OCI-LY1 (cell line): ENCODE results near the gene ACAN.

Experiments used
- H2AFZ ChIP-seq: fragments of 200-600 bp; sonication (generic), shearing (Covaris generic); 2 replicates; pipeline ENCODE4 v1.6.0; 2014; ENCODE audit warnings: antibody characterized with exemption, mild to moderate bottlenecking, low read length
- H3F3A ChIP-seq: fragments of 200-600 bp; sonication (generic), shearing (Covaris generic); 2 replicates; pipeline ENCODE4 v1.6.0; 2014; ENCODE audit warnings: mild to moderate bottlenecking, antibody characterized with exemption, low read length, moderate library complexity; ENCODE audit not compliant: insufficient read depth
- H3K27ac ChIP-seq: fragments of 200-600 bp; sonication (generic); 2 replicates; pipeline ENCODE4 v1.5.1; 2014; ENCODE audit warnings: low read length, mixed run types, mild to moderate bottlenecking, low read depth; ENCODE audit not compliant: poor library complexity, severe bottlenecking
- H3K27me3 ChIP-seq: fragments of 200-600 bp; sonication (generic); 2 replicates; pipeline ENCODE4 v1.6.0; 2014; ENCODE audit warnings: antibody characterized with exemption, mild to moderate bottlenecking, low read length, moderate library complexity; ENCODE audit not compliant: insufficient read depth
- H3K36me3 ChIP-seq: fragments of 200-600 bp; sonication (generic); 2 replicates; pipeline ENCODE4 v1.6.1; 2014; ENCODE audit warnings: mild to moderate bottlenecking, antibody characterized with exemption, low read length, moderate library complexity, mixed read lengths; ENCODE audit not compliant: insufficient read depth
- H3K4me1 ChIP-seq: fragments of 200-600 bp; sonication (generic); 2 replicates; pipeline ENCODE4 v1.5.1; 2014; ENCODE audit warnings: mild to moderate bottlenecking, low read length, moderate library complexity; ENCODE audit not compliant: insufficient read depth, severe bottlenecking
- H3K4me2 ChIP-seq: fragments of 200-600 bp; sonication (generic), shearing (Covaris generic); 2 replicates; pipeline ENCODE4 v1.6.1; 2014; ENCODE audit warnings: low read length
- H3K4me3 ChIP-seq: fragments of 200-600 bp; sonication (generic); 2 replicates; pipeline ENCODE4 v1.5.1; 2014; ENCODE audit warnings: low read length, low read depth, mild to moderate bottlenecking, mixed read lengths; ENCODE audit not compliant: poor library complexity, severe bottlenecking
- H3K79me2 ChIP-seq: fragments of 200-600 bp; shearing (Covaris generic); 2 replicates; pipeline ENCODE4 v1.6.1; 2016; ENCODE audit warnings: mixed run types, low read length, mixed read lengths; ENCODE audit not compliant: insufficient read depth
- H3K9ac ChIP-seq: fragments of 200-600 bp; sonication (generic), shearing (Covaris generic); 2 replicates; pipeline ENCODE4 v1.6.1; 2014; ENCODE audit warnings: mild to moderate bottlenecking, low read length, mixed read lengths
- H3K9me2 ChIP-seq: fragments of 200-600 bp; sonication (generic), shearing (Covaris generic); 2 replicates; pipeline ENCODE4 v1.6.1; 2014; ENCODE audit warnings: low read depth, mild to moderate bottlenecking, low read length, mixed read lengths
- H3K9me3 ChIP-seq: fragments of 200-600 bp; shearing (Covaris generic); 2 replicates; pipeline ENCODE4 v1.6.1; 2014; ENCODE audit warnings: low read length, mixed read lengths
- H4K20me1 ChIP-seq: fragments of 200-600 bp; sonication (generic), shearing (Covaris generic); 2 replicates; pipeline ENCODE4 v1.6.0; 2016; ENCODE audit warnings: mild to moderate bottlenecking, low read length; ENCODE audit not compliant: insufficient read depth
- EZH2 ChIP-seq: fragments of 200-600 bp; sonication (generic), shearing (Covaris generic); IDR thresholded peaks from 2 replicates; pipeline ENCODE4 v1.8.0; 2017; ENCODE audit warnings: borderline replicate concordance, mixed run types, mild to moderate bottlenecking, antibody characterized with exemption, low read length, moderate library complexity, mixed read lengths
- TF ChIP-seq, protein P1 (sequence below): fragments of 200-600 bp; sonication (generic), shearing (Covaris generic); IDR thresholded peaks from 2 replicates; pipeline ENCODE4 v1.5.1; 2017; ENCODE audit warnings: mild to moderate bottlenecking, antibody characterized with exemption, low read length, moderate library complexity, mixed read lengths

Gene ACAN

GRCh38 chr15:88810446-88810845 is 7.2 kb downstream of the ACAN start:
- Histone ChIP-seq H3F3A (no peaks in the 10 kb centered on the region), H3K4me2 (no peak overlapping the region), H3K9me2 (no peaks in the 10 kb centered on the region), H3K27ac (no peak overlapping the region), H4K20me1 (no peaks in the 10 kb centered on the region), H3K36me3 (no peaks in the 10 kb centered on the region), H3K27me3 (peaks cover 4% of the 10 kb centered on the region; the same call in 1 of the 2 replicates), H3K79me2 (no peaks in the 10 kb centered on the region), H3K9me3 (no peaks in the 10 kb centered on the region), H3K9ac (no peak overlapping the region), H3K4me1 (no peaks in the 10 kb centered on the region), H2AFZ (no peak overlapping the region), H3K4me3 (no peak overlapping the region)
- TF ChIP-seq, protein P1, sequence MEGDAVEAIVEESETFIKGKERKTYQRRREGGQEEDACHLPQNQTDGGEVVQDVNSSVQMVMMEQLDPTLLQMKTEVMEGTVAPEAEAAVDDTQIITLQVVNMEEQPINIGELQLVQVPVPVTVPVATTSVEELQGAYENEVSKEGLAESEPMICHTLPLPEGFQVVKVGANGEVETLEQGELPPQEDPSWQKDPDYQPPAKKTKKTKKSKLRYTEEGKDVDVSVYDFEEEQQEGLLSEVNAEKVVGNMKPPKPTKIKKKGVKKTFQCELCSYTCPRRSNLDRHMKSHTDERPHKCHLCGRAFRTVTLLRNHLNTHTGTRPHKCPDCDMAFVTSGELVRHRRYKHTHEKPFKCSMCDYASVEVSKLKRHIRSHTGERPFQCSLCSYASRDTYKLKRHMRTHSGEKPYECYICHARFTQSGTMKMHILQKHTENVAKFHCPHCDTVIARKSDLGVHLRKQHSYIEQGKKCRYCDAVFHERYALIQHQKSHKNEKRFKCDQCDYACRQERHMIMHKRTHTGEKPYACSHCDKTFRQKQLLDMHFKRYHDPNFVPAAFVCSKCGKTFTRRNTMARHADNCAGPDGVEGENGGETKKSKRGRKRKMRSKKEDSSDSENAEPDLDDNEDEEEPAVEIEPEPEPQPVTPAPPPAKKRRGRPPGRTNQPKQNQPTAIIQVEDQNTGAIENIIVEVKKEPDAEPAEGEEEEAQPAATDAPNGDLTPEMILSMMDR = no peak
- TF ChIP-seq EZH2 = no peak

DNA sequence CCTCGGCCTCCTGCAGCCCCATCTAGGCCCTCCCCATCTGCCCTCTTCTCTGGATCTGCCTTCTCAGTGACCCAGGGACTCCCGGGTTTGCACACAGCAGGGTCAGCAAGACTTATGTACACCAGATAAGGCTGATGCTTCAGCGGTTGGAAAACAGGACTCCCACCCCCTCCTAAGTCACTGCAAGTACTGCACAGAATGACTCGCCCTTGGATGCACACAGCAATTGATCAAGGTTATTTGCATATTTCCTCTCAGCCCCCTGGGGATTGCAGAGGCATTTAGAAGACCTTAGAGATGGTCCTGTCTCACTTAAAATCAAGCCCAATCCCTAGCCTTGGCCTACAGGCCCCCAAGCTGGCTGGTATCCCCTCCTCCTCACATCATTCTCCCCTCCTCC is 8.9 kb downstream of the ACAN start:
- no peaks in the 10 kb centered on the region for H3K79me2 ChIP-seq
- no peak overlapping the region for H3K4me2 ChIP-seq
- no peaks in the 10 kb centered on the region for H3K9me2 ChIP-seq
- H3K27me3 ChIP-seq = peaks cover 4% of the 10 kb centered on the region; the same call in 1 of the 2 replicates
- no peaks in the 10 kb centered on the region for H3K36me3 ChIP-seq
- no peak overlapping the region for H2AFZ ChIP-seq
- no peaks in the 10 kb centered on the region for H3K4me1 ChIP-seq
- no peak overlapping the region for H3K9ac ChIP-seq
- no peaks in the 10 kb centered on the region for H3K9me3 ChIP-seq
- H3F3A ChIP-seq = no peaks in the 10 kb centered on the region
- no peaks in the 10 kb centered on the region for H4K20me1 ChIP-seq
- no peak overlapping the region for H3K4me3 ChIP-seq
- no peak for TF ChIP-seq EZH2
- TF ChIP-seq, protein P1 = no peak
- no peak overlapping the region for H3K27ac ChIP-seq

- Histone ChIP-seq H4K20me1 (no peaks in the 10 kb centered on the region), H2AFZ (no peak overlapping the region)
These were observed 10.7 kb downstream of the ACAN start for GRCh38 chr15:88813960-88814359.

More at GRCh38 chr15:88813960-88814359, 10.7 kb downstream of the ACAN start:
- H3K36me3 ChIP-seq = no peaks in the 10 kb centered on the region
- no peak for TF ChIP-seq EZH2
- TF ChIP-seq, protein P1 = no peak
- no peaks in the 10 kb centered on the region for H3K9me3 ChIP-seq
- H3K27ac ChIP-seq = no peak overlapping the region
- H3K4me3 ChIP-seq = no peak overlapping the region
- H3K9me2 ChIP-seq = no peaks in the 10 kb centered on the region
- no peaks in the 10 kb centered on the region for H3K4me1 ChIP-seq
- peaks cover 3% of the 10 kb centered on the region; the same call in 1 of the 2 replicates for H3K27me3 ChIP-seq
- H3K9ac ChIP-seq = no peak overlapping the region
- H3F3A ChIP-seq = no peaks in the 10 kb centered on the region
- H3K4me2 ChIP-seq = no peak overlapping the region
- H3K79me2 ChIP-seq = no peaks in the 10 kb centered on the region
